Measurements from ENCODE around the gene ERH. TPM values are rescaled to one million over a fixed set of nuclear protein-coding genes. Genes with fewer than 3 reads are reported as not detected.

The ERH gene
- total RNA-seq, 1 experiment from 2014 or later, result 222 TPM

DNA sequence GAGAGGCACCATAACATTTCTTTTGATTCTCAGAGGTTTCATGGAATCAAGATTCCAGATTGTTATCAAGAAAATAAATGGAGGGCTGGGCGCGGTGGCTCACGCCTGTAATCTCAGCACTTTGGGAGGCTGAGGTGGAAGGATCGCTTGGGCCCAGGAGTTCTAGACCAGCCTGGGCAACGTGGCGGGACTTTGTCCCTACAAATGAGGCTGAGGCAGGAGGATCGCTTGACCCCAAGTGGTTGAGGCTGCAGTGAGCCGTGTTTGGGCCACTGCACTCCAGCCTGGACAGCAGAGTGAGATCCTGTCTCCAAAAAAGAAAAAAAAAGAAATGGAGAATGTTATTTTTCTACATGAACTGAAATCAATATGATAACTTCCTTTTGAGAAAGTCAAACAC, 1.7 kb upstream of the ERH start:
- peak overlapping the region; percentile 96 for H3K27ac ChIP-seq (ENCODE audit: low read length)
- ATAC-seq (no peak), DNase-seq (ENCODE audit: low read depth, low spot score) (no peak)
- TF ChIP-seq TCF7L2 (IDR thresholded peaks at IDR 0.05; ENCODE audit: low read depth, low read length), result no peak
- TF ChIP-seq, protein P1, sequence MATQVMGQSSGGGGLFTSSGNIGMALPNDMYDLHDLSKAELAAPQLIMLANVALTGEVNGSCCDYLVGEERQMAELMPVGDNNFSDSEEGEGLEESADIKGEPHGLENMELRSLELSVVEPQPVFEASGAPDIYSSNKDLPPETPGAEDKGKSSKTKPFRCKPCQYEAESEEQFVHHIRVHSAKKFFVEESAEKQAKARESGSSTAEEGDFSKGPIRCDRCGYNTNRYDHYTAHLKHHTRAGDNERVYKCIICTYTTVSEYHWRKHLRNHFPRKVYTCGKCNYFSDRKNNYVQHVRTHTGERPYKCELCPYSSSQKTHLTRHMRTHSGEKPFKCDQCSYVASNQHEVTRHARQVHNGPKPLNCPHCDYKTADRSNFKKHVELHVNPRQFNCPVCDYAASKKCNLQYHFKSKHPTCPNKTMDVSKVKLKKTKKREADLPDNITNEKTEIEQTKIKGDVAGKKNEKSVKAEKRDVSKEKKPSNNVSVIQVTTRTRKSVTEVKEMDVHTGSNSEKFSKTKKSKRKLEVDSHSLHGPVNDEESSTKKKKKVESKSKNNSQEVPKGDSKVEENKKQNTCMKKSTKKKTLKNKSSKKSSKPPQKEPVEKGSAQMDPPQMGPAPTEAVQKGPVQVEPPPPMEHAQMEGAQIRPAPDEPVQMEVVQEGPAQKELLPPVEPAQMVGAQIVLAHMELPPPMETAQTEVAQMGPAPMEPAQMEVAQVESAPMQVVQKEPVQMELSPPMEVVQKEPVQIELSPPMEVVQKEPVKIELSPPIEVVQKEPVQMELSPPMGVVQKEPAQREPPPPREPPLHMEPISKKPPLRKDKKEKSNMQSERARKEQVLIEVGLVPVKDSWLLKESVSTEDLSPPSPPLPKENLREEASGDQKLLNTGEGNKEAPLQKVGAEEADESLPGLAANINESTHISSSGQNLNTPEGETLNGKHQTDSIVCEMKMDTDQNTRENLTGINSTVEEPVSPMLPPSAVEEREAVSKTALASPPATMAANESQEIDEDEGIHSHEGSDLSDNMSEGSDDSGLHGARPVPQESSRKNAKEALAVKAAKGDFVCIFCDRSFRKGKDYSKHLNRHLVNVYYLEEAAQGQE (IDR thresholded peaks at IDR 0.05; ENCODE audit: insufficient read depth in 1 of 2, low read depth in 2 of 2, low read length in 1 of 2), result no peak
- TF ChIP-seq CTCF (IDR thresholded peaks at IDR 0.05), result no peak
- no peak for TF ChIP-seq SIN3A (IDR thresholded peaks at IDR 0.05; ENCODE audit: borderline replicate concordance, insufficient read depth, low read depth, low read length)
- TF ChIP-seq POLR2AphosphoS5 (IDR thresholded peaks at IDR 0.05; ENCODE audit: low read depth, low read length), result no peak
- H3K36me3 ChIP-seq (ENCODE audit: control insufficient read depth, insufficient read depth, low read length), result peaks cover 26% of the 10 kb centered on the region
- intact Hi-C loops (cut with micrococcal nuclease; ENCODE audit: unreplicated experiment) (no loop called here), in situ Hi-C loops (cut with HindIII; ENCODE audit: low pct_unique_long_range_greater_than_20kb, low sequenced_read_pairs) (no loop called here)
- no peaks in the 10 kb centered on the region for H3K9me3 ChIP-seq (ENCODE audit: control insufficient read depth, insufficient read depth, low read depth, low read length)
- H3K4me1 ChIP-seq (ENCODE audit: control insufficient read depth, insufficient read depth, low read length), result peaks cover 20% of the 10 kb centered on the region
- peak overlapping the region; percentile 82 to 98 for H3K4me3 ChIP-seq (ENCODE audit: low read depth in 2 of 2, low read length in 2 of 2)
- no TSS peak for BruUV-seq (replicated peaks)
- CTCF ChIA-PET, result no interaction called here
- POLR2A ChIA-PET, result no interaction called here
- H3K27me3 ChIP-seq (ENCODE audit: control insufficient read depth, insufficient read depth, low read length), result no peaks in the 10 kb centered on the region

DNA sequence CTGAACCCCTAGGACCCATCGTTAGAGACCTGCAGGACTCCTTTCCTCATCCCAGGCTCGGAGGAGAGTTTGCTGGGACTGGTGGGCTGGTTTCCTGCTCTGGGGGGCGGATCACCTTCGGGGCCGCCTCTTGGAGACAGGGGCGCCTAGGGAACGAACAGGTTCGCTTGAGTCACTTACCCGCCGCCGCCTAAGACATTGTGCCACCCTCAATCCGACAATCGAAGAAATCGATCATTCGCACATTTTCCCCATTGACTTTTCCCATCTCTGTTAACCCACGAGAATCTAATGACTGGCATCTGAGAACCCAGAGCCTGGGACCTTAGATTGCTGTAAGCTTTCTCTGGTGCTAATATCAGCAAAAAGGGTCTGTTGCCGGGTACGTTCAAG, 715 bp upstream of the ERH start:
- BruUV-seq (replicated peaks), result TSS peak; percentile 71
- POLR2A ChIA-PET, result no interaction called here
- intact Hi-C loops (cut with micrococcal nuclease; ENCODE audit: unreplicated experiment), result no loop called here

More for the DNA sequence above, 715 bp upstream of the ERH start:
- CTCF ChIA-PET, result interaction anchor here (0.5 kb wide), 1 partner anchor 13 kb away, joined by 4 read pairs; no protein-coding TSS in a partner anchor
- Histone ChIP-seq H3K27ac (ENCODE audit: low read length) (peak overlapping the region; percentile 96), H3K4me3 (ENCODE audit: low read depth in 2 of 2, low read length in 2 of 2) (peak overlapping the region; percentile 82 to 98), H3K9me3 (ENCODE audit: control insufficient read depth, insufficient read depth, low read depth, low read length) (no peaks in the 10 kb centered on the region), H3K4me1 (ENCODE audit: control insufficient read depth, insufficient read depth, low read length) (peaks cover 20% of the 10 kb centered on the region), H3K27me3 (ENCODE audit: control insufficient read depth, insufficient read depth, low read length) (no peaks in the 10 kb centered on the region), H3K36me3 (ENCODE audit: control insufficient read depth, insufficient read depth, low read length) (peaks cover 29% of the 10 kb centered on the region)
- DNase-seq (ENCODE audit: low read depth, low spot score) (no peak), ATAC-seq (peak; percentile 61)
- no peak for TF ChIP-seq CTCF (IDR thresholded peaks at IDR 0.05)
- TF ChIP-seq SIN3A (IDR thresholded peaks at IDR 0.05; ENCODE audit: borderline replicate concordance, insufficient read depth, low read depth, low read length), result no peak
- TF ChIP-seq, protein P1 (IDR thresholded peaks at IDR 0.05; ENCODE audit: insufficient read depth in 1 of 2, low read depth in 2 of 2, low read length in 1 of 2), result 0 out of 4 replicates have a peak, but pooled peaks of 1 of the 2 experiments have one; percentile 4
- in situ Hi-C loops (cut with HindIII; ENCODE audit: low pct_unique_long_range_greater_than_20kb, low sequenced_read_pairs), result no loop called here

Measured in Panc1 (cell line).